IPS DF 6.9 (cell line): ENCODE data around the gene CNPPD1.

Source experiments
- DNase-seq: peaks from one replicate; pipeline ENCODE4 v3.0.0-alpha.2; 2013; ENCODE audit warnings: low read depth, low spot score
- H3K27ac ChIP-seq: one replicate; pipeline ENCODE4 v1.5.1; 2013; ENCODE audit warnings: low read length, control low read depth
- H3K27me3 ChIP-seq: 2 replicates; pipeline ENCODE4 v1.6.1; 2013; ENCODE audit warnings: mild to moderate bottlenecking, low read length; ENCODE audit not compliant: control insufficient read depth, insufficient read depth
- H3K36me3 ChIP-seq: 2 replicates; pipeline ENCODE4 v1.6.1; 2013; ENCODE audit warnings: low read length; ENCODE audit not compliant: control insufficient read depth, insufficient read depth
- H3K4me1 ChIP-seq: 2 replicates; pipeline ENCODE4 v1.6.1; 2013; ENCODE audit warnings: low read length; ENCODE audit not compliant: control insufficient read depth, insufficient read depth
- H3K4me3 ChIP-seq: 2 replicates; pipeline ENCODE4 v1.5.1; 2013; ENCODE audit warnings: mild to moderate bottlenecking, low read length
- H3K9me3 ChIP-seq: 2 replicates; pipeline ENCODE4 v1.6.1; 2013; ENCODE audit warnings: low read length, inconsistent platforms; ENCODE audit not compliant: control insufficient read depth, insufficient read depth
- WGBS: extraction: QIAGEN DNeasy Blood & Tissue Kit; methylation state at CpG from one replicate; pipeline ENCODE4 v1.1.7; 2013; ENCODE audit warnings: mixed read lengths, missing lambda C conversion rate; ENCODE audit not compliant: insufficient read length, insufficient coverage; 5-methylcytosine and 5-hydroxymethylcytosine counted together

The CNPPD1 gene

GRCh38 chr2:219177552-219178376 lies 1.0 kb upstream of the CNPPD1 start, which contains the start of gene RETREG2:
Gene RETREG2, plus strand, starts transcription at chr2:219178275. Its CDS starts 78 bp downstream, at chr2:219178353.
- H3K9me3 ChIP-seq: no peaks in the 10 kb centered on the region
- no CpG with 5 or more reads among the region's 67 CpGs for WGBS
- no peak for DNase-seq
- peaks cover 25% of the 10 kb centered on the region for H3K36me3 ChIP-seq
- H3K27me3 ChIP-seq: no peaks in the 10 kb centered on the region
- H3K4me1 ChIP-seq: peaks cover 2% of the 10 kb centered on the region; the same call in 1 of the 2 replicates
- no peak within 1 kb of the TSS for H3K27ac ChIP-seq
- H3K4me3 ChIP-seq: peak within 1 kb of the TSS; percentile 94

DNA sequence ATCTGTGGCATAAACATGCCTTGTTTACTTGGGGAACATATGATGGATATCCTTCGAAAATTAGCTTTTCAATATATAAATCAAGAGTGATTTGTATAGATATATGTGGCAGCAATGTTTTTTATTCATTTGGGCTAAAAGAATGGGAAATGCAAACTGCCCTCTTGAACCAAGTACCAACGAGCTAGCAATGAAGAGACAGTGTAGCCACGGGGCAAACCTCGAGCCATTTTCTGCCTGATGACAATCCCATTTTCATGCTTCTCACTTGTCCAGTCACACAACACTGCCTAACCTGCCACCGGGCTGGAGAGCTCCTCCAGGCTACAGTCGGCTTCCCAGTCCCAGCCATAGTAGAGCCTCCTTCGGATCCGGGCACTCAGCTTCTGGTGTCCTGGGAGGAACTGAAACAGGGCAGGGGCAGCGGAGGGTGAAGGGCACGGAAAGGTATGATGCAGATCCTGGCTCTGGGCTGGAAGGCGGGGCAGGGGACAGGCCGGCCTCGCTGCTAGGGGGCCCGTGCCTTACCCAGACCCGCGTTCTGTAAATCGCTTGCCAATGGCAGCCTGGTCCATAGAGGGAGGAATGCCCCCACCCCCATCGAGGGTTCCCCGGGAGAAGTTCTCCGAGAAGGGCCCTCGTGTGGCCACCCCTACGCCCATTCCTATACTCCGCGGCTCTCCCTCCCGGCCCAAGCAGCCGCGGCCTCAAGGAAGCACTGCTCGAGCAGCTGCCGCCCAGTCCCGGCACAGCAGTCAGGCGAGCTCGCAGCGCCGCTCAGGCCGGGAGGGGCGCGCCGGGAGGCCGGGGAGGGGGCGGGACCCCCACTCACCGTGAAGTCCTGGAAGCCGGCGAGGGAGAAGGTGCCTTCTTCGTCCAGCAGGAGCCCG lies 552 bp downstream of the CNPPD1 start:
- Histone ChIP-seq H3K27ac (no peak overlapping the region), H3K4me3 (peak overlapping the region; percentile 94), H3K27me3 (no peaks in the 10 kb centered on the region), H3K9me3 (no peaks in the 10 kb centered on the region), H3K36me3 (peaks cover 11% of the 10 kb centered on the region), H3K4me1 (peaks cover 2% of the 10 kb centered on the region; the same call in 1 of the 2 replicates)
- no CpG with 5 or more reads among the region's 45 CpGs for WGBS
- DNase-seq: no peak

DNA sequence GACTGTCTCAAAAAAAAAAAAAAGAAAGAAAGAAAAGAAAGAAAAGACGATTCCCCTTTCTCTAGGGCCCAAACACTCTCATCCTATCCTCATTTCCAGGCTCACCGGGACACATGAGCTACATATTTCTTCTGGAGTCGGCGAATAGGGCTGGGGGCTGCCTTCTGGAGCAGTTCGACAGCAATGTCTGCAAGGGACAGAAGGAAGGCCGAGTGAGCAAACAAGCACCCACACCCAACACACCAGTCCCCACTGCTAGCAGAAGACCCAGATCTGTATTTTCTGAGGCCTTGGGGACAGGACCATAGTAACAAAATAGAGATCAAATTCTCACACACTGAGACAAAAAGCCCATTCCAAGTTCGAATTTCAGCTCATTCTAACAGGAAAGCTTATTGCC lies 1.2 kb downstream of the CNPPD1 start:
- Histone ChIP-seq H3K4me3 (no peak overlapping the region), H3K27me3 (no peaks in the 10 kb centered on the region), H3K27ac (no peak overlapping the region), H3K36me3 (peaks cover 6% of the 10 kb centered on the region; the same call in 1 of the 2 replicates), H3K4me1 (peaks cover 2% of the 10 kb centered on the region; the same call in 1 of the 2 replicates), H3K9me3 (no peaks in the 10 kb centered on the region)
- no peak for DNase-seq
- WGBS: no CpG with 5 or more reads among the region's 7 CpGs

DNA sequence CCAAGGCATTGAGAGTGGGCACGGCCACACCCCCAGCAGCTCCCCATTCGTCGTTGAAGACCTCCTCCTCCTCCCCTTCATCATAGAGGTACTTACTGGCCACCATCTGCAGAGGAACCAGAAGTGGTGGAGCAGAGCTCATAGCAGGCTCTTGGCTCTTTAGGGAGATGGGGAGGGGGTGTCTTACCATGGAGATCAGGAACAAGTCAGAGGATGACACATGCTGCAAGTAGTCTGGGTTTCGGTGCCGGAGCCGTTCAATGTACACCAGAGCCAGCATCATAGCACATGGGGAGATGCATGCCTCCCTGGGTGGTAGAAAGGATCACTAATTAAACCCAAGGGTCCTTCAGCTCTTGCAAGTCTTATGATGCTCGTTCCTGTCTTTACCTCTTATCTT lies 1.9 kb downstream of the CNPPD1 start:
- Histone ChIP-seq H3K36me3 (no peaks in the 10 kb centered on the region), H3K4me1 (peaks cover 2% of the 10 kb centered on the region; the same call in 1 of the 2 replicates), H3K9me3 (no peaks in the 10 kb centered on the region), H3K4me3 (no peak overlapping the region), H3K27me3 (no peaks in the 10 kb centered on the region), H3K27ac (no peak overlapping the region)
- DNase-seq: no peak
- WGBS: no CpG with 5 or more reads among the region's 7 CpGs

DNA sequence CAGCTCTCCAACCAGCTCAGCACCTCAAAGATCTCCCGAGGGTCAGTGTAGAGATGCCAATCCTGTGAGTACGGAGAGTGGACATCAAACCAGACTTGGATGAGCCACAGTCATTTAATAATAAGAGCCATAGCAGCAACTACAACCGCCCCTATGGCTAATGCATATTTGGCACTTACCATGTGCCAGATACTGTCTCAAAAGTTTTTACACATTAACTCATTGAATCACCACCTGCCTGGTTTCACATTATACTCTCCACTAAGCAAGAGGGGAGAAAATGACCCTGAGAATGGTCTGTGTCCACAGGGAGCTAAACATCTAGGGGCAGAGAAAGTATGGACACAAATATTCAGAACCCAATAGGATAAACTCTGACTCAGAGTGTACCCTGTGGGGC lies 2.6 kb downstream of the CNPPD1 start:
- H3K9me3 ChIP-seq: no peaks in the 10 kb centered on the region
- no peak overlapping the region for H3K4me3 ChIP-seq
- peaks cover 2% of the 10 kb centered on the region; the same call in 1 of the 2 replicates for H3K4me1 ChIP-seq
- no peaks in the 10 kb centered on the region for H3K27me3 ChIP-seq
- no peaks in the 10 kb centered on the region for H3K36me3 ChIP-seq
- H3K27ac ChIP-seq: no peak overlapping the region
- WGBS: no CpG with 5 or more reads among the region's 3 CpGs
- DNase-seq: no peak

- Histone ChIP-seq H3K27me3 (no peaks in the 10 kb centered on the region), H3K27ac (no peak overlapping the region), H3K36me3 (no peaks in the 10 kb centered on the region), H3K9me3 (no peaks in the 10 kb centered on the region), H3K4me1 (peaks cover 1% of the 10 kb centered on the region; the same call in 1 of the 2 replicates), H3K4me3 (no peak overlapping the region)
- WGBS: no CpG with 5 or more reads among the region's 6 CpGs
- DNase-seq: no peak
Measured at GRCh38 chr2:219173176-219173575, 3.5 kb downstream of the CNPPD1 start.

GRCh38 chr2:219172231-219173154 lies 4.2 kb downstream of the CNPPD1 start:
- Histone ChIP-seq H3K9me3 (no peaks in the 10 kb centered on the region), H3K27me3 (no peaks in the 10 kb centered on the region), H3K4me1 (peaks cover 1% of the 10 kb centered on the region; the same call in 1 of the 2 replicates), H3K27ac (no peak overlapping the region), H3K36me3 (no peaks in the 10 kb centered on the region), H3K4me3 (no peak overlapping the region)
- WGBS: no CpG with 5 or more reads among the region's 16 CpGs
- DNase-seq: no peak

- H3K27ac ChIP-seq: no peak overlapping the region
- no peaks in the 10 kb centered on the region for H3K36me3 ChIP-seq
- no peaks in the 10 kb centered on the region for H3K9me3 ChIP-seq
- peaks cover 1% of the 10 kb centered on the region; the same call in 1 of the 2 replicates for H3K4me1 ChIP-seq
- DNase-seq: no peak
- WGBS: no CpG with 5 or more reads among the region's 6 CpGs
- no peak overlapping the region for H3K4me3 ChIP-seq
- H3K27me3 ChIP-seq: no peaks in the 10 kb centered on the region
Measured at GRCh38 chr2:219171231-219171651, 5.5 kb downstream of the CNPPD1 start.

DNA sequence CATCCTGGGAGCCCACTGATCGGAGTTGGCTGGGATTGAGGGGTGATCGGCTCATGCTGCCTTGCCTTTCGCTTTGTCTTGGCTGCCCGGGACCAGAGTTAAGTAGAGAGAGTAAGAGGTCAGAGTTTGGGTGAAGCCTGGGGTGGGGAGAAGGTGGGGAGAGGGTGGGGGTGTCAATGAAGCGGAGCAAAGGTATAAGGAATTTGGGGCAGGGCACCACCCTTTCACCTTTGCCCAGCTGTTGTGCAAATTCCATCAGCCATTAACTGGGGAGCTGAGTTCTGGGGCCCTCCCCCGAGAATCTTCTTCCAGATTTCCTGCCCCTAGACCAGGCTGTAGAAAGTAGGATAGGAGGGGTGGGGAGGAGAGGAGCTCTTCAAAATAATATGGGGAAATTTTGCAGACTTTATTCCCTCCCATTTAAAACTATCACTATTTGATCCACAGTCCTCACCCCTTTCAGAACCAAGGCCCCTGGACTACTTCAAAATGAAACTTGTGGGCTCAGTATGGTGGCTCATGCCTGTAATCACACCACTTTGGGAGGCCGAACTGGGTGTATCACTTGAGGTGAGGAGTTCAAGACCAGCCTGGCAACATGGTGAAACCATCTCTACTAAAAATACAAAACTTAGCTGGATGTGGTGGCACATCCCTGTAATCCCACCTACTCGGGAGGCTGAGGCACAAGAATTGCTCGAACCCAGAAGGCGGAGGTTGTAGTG lies 6.6 kb downstream of the CNPPD1 start, which contains the start of gene SLC23A3:
TSS of gene SLC23A3 (minus strand) at position 100 of the 725 bp plus-strand sequence. CDS start at position 55, 45 bp downstream.
- H3K4me1 ChIP-seq: no peaks in the 10 kb centered on the region
- no peak for DNase-seq
- H3K4me3 ChIP-seq: no peak within 1 kb of the TSS
- no peaks in the 10 kb centered on the region for H3K27me3 ChIP-seq
- no CpG with 5 or more reads among the region's 10 CpGs for WGBS
- no peak within 1 kb of the TSS for H3K27ac ChIP-seq
- no peaks in the 10 kb centered on the region for H3K9me3 ChIP-seq
- no peaks in the 10 kb centered on the region for H3K36me3 ChIP-seq
